T-helper 1 cell (primary cell): ENCODE results near the gene B4GALNT2.
A peak's percentile ranks its signal among the peaks of the same experiment; 100 is the strongest.
"Not testable (repeated sequence)": the region's sequence is repeated elsewhere in the genome, so short reads cannot be mapped to it uniquely, and the experiment has no call there.

Experiments
- DNase-seq, 5 donors: peaks; one replicate each; pipeline ENCODE4 v3.0.0-alpha.2; 2012 to 2020

The B4GALNT2 gene

DNA sequence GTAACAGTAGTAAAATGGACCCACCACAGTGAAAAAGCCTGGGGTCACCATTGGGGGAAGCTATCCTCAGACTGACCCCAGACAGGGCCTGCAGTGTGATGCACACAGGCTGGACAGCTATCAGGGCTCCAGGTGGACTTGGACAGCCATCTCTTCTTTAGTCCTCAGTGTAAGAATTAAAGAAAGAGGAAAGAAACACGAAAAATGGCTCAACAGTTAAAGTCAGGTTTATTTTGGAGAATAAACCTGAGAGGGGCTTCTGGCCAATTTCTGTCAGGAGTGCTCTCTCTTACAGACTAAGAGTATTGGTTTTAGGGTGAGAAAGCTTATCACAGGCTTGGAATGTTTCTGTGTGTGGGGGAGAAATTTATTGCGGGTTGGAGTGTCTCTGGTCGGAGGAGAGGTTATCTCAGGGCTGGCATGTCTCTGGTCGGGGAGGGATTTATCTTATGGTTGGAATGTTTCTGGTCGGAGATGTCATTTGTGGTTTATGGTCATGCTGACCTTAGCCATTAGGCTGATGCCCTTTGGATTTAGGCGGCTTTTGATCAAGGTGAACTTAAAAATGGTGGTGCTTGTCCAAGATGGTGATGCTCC lies 10.8 kb upstream of the B4GALNT2 start:
- DNase-seq = no peak

DNA sequence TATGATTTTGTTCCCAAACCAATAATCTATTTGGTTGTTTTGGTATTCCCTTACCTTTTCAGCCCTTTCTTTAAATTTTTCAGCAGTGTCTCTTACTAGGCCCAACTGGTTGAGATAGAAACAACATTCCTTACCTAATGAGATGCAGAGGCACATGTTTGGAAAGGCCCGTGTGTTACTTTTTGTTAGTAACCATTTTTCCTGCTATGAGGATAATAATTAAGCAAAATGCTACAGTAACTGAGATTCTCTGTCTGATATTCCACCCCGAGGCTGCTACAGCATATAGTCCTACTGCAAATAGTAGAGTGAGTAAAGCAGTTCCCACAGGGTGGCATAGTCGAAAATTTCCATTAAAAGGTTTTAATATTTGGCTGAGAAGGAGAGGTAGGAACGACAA lies 10.0 kb upstream of the B4GALNT2 start:
- no peak for DNase-seq

DNA sequence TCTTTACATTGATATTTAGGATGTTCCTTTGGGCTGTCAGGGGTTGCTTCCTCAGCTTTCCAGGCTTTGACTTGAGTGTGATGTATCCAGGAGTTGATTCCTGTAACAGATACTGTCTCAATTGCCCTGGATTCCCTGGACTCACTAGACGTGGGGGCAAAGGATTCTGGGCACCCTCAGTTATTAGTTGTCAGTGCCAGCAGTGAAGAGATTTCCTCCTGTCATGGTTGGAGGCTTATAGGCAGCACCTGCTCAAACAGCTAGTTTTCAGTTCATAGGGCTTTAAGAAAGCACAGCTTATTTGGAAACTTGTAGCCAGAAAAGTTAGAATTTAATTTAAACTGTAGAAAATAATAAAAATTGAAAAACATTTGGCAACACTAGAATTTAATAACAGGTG lies 9.5 kb upstream of the B4GALNT2 start:
- no peak for DNase-seq

DNA sequence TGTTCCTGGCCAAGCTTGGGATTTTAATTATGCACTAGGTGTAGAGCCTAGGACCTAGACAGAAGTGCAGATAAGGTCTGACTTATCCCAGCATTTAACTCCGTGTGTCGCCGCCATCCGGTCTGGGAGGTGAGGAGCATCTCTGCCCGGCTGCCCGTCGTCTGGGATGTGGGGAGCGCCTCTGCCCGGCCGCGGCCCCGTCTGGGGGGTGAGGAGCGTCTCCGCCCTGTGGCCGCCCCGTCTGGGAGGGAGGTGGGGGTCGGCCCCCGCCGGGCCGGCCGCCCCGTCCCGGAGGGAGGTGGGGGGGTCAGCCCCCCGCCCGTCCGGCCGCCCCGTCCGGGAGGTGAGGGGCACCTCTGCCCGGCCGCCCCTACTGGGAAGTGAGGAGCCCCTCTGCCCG lies 7.1 kb upstream of the B4GALNT2 start:
- no peak for DNase-seq

DNA sequence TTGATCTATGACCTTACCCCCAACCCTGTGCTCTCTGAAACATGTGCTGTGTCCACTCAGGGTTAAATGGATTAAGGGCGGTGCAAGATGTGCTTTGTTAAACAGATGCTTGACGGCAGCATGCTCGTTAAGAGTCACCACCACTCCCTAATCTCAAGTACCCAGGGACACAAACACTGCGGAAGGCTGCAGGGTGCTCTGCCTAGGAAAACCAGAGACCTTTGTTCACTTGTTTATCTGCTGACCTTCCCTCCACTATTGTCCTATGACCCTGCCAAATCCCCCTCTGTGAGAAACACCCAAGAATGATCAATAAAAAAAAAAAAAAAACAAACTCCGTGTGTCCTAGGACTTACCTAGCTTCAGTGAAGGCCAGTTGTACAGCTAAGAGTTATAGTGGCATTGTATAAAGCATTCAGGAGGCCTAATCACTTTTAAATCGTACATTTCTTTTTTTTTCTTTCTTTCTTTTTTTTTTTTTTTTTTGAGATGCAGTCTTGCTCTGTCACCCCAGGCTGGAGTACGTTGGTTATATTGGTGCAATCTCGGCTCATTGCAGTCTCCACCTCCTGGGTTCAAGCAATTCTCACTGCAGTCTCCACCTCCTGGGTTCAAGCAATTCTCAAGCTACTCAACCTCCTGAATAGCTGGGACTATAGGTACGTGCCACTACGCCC lies 6.2 kb upstream of the B4GALNT2 start:
- not testable (repeated sequence) for DNase-seq

DNA sequence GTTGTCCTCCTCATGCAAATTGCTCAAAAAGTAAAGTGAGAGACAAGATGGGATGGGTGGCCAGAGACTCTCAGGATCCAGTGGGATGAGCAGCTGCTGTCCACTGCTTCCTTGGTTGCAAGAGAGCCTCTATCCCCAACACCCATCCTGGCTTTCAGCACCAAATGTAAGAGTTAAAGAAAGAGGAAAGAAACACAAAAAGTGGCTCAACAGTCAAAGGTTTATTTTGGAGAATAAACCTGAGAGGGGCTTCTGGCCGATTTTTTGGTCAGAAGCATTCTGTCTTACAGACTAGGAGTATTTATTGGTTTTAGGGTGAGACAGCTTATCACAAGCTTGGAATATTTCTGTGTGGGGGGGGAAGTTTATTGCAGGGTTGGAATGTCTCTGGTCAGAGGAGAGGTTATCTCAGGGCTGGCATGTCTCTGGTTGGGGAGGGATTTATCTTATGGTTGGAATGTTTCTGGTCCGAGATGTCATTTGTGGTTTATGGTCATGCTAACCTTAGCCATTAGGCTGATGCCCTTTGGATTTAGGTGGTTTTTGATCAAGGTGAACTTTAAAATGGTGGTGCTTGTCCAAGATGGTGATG lies 3.1 kb upstream of the B4GALNT2 start:
- DNase-seq = not testable (repeated sequence)

DNA sequence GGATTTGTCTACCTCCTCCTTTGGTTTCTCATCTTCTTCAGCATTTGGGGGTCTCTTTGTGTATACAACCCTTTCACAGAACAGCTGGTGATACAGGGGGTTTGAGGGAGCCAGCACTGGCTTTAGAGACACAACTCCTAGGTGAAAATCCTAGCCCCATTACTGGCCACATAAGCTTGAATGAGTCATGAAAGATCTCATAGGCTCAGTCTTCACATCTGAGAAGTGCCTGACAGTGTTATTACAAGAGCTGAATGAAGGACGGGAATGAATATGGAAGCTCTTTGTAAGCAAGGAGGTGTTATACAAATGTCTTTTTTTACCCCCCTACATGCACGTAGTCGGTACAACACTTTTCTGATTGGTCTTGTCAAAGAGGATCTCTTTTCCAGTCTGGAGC lies 1.7 kb upstream of the B4GALNT2 start:
- no peak for DNase-seq

DNA sequence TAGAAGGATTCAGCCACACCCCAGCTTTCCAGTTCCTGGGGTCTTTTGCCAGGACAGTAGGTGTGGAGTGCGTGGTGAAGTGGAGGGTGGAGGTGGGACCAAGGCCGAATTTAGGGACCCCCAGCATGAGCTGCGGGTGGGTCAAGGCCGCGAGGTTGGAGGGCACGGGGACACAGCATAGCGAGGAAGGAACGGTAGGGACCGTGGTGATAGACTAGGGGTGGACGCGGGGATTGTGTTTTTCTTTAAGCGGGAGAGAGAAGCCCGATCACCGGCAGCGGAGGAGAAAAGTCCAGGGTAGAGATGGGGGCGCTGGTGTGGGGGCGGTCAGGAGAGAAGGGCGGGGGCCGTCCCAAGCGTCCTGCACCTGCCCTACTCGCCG lies 261 bp upstream of the B4GALNT2 start:
- no peak for DNase-seq

DNA sequence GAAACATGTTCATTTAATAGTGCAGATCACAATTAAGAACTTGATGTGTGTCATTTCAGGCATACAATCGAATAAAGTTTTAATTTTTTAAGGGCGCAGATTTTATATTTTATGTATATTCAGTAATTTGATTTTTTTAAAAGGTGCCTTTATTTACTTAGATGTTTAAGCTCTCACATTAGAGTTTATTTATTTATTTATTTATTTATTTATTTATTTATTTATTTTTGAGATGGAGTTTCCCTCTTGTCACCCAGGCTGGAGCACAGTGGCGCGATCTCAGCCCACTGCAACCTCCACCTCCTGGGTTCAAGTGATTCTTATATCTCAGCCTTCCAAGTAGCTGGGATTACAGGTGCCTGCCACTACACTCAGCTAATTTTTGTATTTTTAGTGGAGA lies 3.8 kb downstream of the B4GALNT2 start:
- DNase-seq = no peak

DNA sequence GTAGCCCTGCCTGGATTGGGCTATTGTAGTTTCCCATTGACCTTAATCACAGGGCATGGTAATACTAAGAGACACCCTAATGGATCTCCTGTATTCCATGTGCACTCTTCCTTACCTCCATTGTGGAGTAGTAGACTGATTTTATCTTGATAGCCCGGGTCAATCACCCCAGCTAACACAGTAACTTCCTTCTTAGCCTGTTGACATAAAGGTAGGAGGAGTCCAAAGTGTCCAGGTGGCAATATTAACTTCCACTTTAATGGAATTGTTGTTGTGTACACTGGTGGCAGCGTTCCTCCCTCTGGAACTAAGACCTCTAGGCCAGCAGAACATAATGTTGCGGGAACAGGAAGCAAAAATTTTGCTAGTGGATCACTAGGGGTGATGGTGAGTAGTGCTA lies 13.1 kb downstream of the B4GALNT2 start:
- DNase-seq = not testable (repeated sequence)

DNA sequence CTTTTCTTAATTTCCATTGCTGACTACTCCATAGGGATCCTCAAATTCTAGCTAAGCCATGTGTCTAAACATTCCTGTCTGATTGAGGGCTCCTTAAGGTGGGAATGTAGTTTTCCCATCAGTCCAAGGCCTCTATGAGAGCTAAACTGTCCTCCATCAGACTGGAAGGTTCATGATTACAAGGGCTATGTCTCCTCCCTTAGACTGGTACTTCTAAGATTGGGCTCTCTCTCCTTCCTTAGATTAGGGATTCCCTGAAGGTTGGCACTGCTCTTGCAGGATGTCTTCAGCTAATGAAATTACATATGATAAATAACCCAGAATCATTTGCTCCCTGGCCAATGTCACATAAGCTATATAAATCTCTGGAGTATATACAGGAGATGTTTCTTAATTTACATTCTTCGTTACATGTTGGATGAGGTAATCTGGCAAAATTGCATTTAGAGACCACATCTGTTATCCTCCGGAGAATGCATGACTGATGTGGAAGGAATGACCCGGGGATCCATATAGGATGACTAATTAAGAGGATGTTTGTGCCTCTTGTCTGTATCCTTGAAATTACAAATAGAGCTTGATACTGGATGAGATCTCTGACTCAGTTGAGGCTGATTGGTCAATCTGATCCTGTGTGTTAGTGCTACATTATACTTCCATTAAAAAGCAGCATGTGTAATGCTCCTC lies 14.2 kb downstream of the B4GALNT2 start:
- DNase-seq = no peak

DNA sequence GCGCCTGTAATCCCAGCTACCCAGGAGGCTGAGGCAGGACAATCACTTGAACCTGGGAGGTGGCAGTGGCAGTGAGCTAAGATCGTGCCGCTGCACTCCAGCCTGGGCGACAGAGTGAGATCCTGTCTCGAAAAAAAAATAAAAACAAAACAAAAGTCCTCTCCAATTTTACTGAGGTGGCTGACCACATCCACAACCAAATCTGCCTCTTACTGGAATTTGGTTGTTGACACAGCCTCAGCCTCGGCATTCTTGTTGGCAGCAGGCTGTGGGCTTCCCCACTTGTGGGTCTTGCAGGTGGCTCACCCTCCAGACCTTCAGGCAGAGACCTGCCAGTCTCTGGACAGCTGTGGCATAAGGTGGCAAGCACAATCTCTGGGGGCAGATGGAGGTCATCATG lies 15.6 kb downstream of the B4GALNT2 start:
- DNase-seq = no peak

DNA sequence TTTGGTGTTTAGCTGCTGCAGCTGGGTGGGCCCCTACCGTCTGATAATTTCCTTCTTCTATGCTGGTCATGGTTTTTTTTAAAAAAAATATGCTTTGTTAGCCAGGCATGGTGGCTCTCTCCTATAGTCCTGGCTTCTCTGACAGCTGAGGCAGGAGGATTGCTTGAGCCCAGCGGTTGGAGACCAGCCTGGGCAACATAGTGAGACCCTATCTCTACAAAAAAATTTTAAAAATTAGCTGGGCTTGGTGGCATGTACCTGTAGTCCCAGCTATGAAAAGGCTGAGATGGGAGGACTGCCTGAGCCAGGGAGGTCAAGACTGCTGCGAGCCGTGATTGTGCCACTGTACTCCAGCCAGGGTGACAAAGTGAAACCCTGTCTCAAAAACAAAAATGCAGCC lies 19.4 kb downstream of the B4GALNT2 start:
- no peak for DNase-seq

DNA sequence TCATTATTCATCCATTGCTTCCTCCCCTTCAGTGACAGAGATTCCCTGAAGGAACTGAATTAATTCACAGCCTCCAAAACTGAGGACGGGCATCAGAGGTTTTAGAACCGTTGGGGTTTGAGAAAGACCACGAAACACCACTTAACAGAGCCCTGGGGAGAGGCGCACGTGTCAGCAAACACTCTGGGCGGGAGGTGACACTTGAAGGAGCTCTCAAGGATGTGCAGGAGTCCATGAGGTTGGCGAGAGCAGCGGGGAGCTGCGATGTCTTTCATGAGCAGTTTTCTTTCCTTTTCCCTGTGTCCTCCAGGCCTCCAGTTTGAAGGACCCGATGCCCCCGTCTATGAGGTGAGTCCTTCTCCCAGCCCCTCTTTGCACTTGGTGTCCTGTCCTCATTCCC lies 23.7 kb downstream of the B4GALNT2 start:
- no peak for DNase-seq

DNA sequence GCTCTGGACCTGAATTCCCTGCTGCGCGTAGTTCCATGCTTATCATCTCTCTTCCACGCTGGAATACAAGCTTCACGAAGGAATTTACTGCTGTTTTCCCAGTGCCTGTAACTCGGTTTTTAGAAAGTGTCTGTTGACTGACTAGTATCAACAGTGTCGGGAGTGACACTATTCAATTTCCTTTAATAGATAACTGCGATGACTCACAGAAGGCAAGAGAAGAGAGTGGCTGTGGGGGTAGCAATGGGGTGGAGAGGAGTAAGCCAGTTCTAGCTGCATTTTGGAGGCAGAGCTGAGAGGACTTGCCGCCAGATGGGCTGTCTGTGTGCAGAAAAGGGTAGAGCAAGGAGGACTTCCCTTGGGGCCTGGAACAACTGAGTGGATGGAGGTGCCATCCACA lies 25.2 kb downstream of the B4GALNT2 start:
- DNase-seq = no peak

DNA sequence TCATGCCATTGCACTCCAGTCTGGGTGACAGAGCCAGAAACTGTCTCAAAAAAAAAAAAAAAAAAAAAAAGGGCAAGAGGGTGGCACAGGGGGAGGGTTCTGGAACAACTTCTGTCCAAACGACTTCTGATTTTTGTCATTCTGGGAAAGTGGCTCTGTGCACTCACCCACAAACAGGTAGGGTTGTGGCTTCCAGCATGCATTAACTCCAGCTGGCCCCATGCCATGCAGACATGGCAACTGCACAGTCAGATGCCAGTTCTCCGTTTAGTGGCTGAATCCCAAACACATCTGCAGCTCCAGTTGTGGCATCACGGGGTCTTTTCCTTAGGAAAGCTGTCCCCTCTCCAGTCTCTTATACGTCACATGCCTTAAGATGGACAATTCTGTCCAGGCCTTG lies 30.3 kb downstream of the B4GALNT2 start:
- DNase-seq = no peak

DNA sequence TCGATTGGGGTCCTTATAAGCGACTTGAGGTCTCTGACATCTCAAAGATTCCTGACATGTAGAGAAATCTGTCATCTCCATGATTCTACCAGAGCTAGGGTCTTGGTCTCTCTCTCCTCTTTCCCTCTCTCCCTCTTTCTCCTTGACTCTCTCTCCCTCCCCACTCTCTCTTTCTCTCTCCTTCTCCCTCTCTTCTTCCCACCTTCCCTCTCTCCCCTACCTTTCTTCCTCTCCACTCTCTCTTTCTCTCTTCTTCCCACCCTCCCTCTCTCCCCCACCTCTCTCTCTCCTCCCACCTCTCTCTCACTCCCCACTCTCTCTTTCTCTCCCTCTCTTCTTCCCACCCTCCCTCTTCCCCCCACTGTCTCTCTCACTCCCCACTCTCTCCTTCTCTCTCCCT lies 32.6 kb downstream of the B4GALNT2 start:
- no peak for DNase-seq

DNA sequence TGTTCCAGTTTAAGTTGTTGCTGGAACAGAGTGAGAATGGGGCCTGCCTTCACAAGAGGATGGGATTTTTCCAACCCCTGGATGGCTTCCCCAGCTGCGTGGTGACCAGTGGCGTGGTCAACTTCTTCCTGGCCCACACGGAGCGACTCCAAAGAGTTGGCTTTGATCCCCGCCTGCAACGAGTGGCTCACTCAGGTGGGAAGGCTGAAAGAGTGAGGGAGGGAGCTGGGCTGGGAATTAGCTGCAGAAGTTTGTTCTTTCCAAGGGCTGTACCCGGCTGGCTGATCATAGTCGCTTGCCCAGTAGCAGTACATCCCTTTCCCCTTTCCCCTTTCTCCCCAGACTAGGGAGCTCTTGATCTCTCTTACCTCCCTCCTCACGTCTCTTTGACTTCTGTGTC lies 36.1 kb downstream of the B4GALNT2 start:
- DNase-seq = no peak

DNA sequence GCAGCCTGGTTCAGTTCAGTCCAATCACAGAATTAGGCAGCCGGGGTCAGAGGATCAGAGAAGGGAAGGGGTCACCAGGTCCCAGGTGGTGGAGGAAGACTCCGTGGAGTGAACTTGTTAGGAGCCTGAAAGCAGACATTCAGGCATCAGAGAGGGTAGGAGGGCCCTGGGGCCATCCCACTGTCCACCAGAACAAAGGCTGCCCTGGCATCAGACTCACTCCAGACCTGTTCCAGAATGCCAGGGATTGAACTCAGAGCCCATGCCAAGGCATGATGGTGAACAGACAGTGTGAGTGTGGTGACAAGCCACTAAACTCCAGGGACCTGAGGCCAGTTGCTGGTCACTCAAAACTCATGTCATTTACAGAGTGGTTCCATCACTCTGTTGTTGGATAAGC lies 37.6 kb downstream of the B4GALNT2 start:
- no peak for DNase-seq

DNA sequence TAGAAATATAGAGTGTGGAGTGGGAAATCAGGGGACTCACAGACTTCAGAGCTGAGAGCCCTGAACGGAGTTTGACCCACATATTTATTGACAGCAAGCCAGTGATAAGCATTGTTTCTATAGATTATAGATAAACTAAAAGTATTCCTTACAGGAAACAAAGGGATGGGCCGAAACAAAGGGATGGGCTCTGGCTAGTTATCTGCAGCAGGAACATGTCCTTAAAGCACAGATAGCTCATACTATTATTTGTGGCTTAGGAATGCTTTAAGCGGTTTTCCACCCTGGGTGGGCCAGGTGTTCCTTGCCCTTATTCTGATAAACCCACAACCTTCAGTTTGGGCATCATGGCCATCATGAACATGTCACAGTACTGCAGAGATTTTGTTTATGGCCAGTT lies 38.1 kb downstream of the B4GALNT2 start:
- not testable (repeated sequence) for DNase-seq

DNA sequence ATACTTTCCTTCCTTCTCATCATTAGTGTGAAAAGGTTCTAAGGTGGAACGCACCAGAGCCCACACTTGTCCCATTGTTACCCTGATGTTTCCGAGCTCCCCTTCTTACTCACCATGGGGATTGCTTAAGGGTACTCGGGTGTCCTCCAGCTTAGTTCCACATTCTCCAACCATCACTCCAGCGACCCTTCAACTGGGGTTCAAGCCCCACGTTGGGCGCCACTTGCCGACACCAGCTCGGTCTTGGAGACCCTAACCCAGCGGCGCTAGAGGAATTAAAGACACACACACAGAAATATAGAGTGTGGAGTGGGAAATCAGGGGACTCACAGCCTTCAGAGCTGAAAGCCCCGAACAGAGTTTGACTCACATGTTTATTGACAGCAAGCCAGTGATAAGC lies 43.4 kb downstream of the B4GALNT2 start:
- DNase-seq = not testable (repeated sequence)

DNA sequence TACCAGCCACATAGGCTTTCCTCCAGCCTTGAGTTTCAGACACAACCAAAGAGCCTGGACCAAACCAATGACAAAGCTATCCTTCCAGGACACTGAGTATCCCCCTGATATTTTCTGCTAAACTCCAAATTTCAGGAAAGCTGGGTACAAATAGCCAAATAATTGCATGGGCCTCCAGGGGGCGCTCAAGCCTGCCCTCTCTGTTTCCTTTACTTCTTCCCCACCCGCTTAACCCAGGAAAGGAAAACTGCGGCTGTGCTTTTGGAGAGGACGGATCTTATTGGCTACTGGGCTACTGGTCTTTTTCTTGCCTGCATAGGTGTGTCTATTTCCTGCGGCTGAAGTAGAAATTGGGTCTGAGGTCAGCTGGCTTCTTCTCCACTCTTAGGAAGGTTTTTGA lies 47.7 kb downstream of the B4GALNT2 start:
- DNase-seq = peak; percentile 25 to 62 (median 49)

DNA sequence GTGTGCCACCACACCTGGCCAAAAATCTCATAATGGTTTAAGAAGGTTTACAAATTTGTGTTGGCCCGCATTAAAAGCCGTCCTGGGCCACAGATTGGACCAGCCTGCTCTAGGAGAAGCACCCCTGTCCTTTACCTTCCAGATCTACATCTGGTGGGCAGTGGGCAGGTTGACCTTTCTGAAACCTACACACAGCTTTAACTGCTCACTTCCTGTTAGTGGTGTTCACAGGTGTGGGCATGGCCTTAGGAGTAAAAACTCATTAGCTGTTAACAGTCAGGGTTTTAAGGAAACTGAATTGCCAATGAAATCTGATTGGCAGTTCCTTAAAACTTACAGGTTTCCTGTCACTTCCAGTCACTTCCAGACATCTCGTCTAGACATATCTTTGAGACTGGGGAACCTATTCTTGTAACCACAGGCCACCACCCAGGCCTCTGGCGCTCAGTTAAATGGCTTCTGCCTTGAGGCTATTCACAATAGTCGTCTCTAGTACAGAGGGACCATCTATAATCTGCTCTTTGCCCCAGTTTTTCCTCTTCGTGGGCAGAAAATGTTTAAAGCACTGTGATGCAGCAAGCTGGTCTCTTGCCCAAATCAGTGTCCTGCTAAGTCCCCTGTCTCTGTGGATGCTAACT lies 48.5 kb downstream of the B4GALNT2 start:
- no peak for DNase-seq

DNA sequence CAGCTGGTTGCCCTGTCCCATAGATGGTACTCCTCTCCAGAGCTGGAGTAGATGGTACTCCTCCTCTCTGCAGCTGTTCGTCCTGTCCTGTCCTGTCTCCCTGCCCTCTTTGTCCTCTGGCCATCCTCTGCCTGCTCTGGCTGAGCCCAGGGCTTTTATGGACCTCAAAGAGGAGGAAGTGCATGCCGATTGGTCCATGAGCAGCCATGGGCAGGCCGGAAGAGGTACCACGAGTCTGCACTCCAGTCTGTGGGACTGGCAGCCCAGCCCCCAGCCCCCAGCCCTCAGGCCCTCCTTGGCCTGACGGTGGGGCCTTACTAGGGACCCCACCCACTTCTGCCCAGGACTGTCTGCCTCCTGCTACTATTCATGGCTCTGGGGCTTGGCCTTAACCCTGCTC lies 50.8 kb downstream of the B4GALNT2 start:
- no peak for DNase-seq
